Bronchial epithelial cell (primary cell): ENCODE data around the gene BORCS6. TPM values are rescaled to one million over a fixed set of nuclear protein-coding genes. Genes with fewer than 3 reads are reported as not detected.
A peak's percentile ranks its signal among the peaks of the same experiment; 100 is the strongest.

Experiments used
- DNase-seq: peaks from one replicate; pipeline ENCODE4 v3.0.0-alpha.2; 2010; ENCODE audit warnings: low read depth
- FAIRE-seq: peaks from 2 replicates; lab custom pipeline; 2011; peaks lifted over from hg19 to GRCh38; lab: Jason Lieb, UNC
- H3K27me3 ChIP-seq: 2 replicates; pipeline ENCODE4 v1.5.1; 2011; ENCODE audit warnings: low read length; ENCODE audit not compliant: control insufficient read depth, insufficient read depth
- H3K36me3 ChIP-seq: 2 replicates; pipeline ENCODE4 v1.5.1; 2011; ENCODE audit warnings: low read length; ENCODE audit not compliant: control insufficient read depth, insufficient read depth
- H3K4me3 ChIP-seq: 2 replicates; pipeline ENCODE4 v1.5.1; 2011; ENCODE audit warnings: mild to moderate bottlenecking, low read depth, low read length, control low read depth
- total RNA-seq: library from RNA; depleted of rRNA; stranded (reverse); fragments of >200 nt; gene quantifications from 2 replicates; pipeline ENCODE4 v1.2.1, GENCODE V29; 2014
- TF ChIP-seq, protein P1 (sequence below): IDR thresholded peaks from 2 replicates; pipeline ENCODE4 v1.5.1; 2011; ENCODE audit warnings: mild to moderate bottlenecking, moderate library complexity, low read length, control low read depth, inconsistent platforms; ENCODE audit not compliant: insufficient read depth, severe bottlenecking

The BORCS6 gene
- total RNA-seq, 1 donor from 2014 or later, result 6.8 TPM

DNA sequence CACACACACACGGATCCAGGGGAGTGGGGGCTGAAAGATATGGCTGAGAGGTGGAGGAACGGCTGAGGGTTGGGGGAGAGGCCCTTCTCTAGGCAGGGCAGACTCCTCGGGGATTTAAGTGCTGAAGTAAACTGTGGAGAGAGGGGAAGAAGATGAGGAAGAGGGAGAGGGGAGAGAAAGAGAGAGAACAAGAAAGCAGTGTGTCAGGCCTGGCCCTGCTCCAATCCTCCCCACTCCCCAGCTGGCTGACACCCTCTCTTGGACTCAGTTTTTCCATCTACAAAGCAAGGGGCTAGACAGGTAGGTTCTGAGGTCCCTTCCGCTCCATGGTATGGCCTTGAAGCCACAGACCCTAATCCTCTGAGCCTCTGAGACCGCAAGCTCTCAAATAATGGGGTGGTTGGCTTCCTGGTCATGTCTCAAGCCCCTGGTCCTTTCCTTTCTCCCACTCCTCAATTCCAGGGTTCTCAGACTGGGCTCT is 29.2 kb downstream of the BORCS6 start:
- DNase-seq (no peak), FAIRE-seq (no peak)
- H3K36me3 ChIP-seq, result peaks cover 12% of the 10 kb centered on the region
- H3K27me3 ChIP-seq, result no peaks in the 10 kb centered on the region
- TF ChIP-seq, protein P1, sequence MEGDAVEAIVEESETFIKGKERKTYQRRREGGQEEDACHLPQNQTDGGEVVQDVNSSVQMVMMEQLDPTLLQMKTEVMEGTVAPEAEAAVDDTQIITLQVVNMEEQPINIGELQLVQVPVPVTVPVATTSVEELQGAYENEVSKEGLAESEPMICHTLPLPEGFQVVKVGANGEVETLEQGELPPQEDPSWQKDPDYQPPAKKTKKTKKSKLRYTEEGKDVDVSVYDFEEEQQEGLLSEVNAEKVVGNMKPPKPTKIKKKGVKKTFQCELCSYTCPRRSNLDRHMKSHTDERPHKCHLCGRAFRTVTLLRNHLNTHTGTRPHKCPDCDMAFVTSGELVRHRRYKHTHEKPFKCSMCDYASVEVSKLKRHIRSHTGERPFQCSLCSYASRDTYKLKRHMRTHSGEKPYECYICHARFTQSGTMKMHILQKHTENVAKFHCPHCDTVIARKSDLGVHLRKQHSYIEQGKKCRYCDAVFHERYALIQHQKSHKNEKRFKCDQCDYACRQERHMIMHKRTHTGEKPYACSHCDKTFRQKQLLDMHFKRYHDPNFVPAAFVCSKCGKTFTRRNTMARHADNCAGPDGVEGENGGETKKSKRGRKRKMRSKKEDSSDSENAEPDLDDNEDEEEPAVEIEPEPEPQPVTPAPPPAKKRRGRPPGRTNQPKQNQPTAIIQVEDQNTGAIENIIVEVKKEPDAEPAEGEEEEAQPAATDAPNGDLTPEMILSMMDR, result no peak
- H3K4me3 ChIP-seq, result no peak overlapping the region

DNA sequence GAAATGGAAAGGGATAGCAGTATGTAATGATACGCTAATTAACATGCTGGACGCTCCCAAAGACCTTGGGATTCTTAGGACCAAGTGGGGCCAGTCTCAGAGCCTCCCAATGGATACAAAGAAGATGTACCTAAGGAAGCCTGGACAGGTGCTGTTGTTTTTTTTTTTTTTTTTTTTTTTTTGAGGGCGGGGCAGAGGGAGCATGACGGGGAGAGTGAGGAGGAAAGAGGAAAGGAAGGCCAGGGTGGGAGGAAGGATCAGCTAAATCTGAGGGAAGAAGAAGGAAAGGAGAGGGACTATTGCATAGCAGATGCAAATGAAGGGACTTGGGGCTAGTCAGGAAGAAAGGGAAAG is 29.8 kb downstream of the BORCS6 start:
- TF ChIP-seq, protein P1, result no peak
- Histone ChIP-seq H3K4me3 (no peak overlapping the region), H3K27me3 (no peaks in the 10 kb centered on the region), H3K36me3 (peaks cover 12% of the 10 kb centered on the region)
- FAIRE-seq (no peak), DNase-seq (no peak)

DNA sequence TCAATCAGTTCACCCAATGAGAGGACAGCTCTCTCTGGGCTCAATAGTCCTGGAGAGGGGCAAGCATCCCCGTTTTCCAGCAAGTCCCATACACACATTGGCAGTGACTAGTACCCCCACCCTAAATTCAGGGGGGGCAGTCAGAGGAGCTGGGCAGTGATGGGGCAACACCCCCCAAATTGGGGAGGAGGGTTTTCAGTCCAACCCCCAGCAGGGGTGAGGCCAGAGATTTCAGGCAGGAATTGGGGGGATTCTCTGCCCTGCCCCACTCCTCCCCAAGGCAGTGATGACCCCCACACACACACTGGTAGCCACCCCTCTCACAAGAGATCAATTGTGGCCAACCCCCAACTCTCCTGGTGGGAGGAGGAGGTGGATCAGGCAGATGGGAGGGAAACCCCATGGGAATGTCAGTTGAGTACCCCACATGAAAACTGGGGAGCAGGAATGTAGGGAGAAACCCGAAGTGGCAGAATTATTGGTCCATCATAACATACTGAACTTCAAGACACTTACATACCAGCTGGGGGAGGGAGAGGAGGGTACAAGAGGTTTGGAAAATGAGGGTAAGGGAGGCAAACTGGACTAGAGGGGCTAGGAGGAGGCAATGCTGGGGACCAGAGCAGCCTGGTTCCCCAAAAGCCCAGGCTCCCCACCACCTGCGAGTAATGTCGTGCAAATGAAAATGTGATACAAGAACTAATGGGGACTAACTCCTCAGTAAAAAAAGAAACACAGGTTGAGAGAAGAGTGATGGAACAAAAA is 30.3 kb downstream of the BORCS6 start:
- TF ChIP-seq, protein P1, result no peak
- FAIRE-seq, result no peak
- DNase-seq, result no peak
- no peaks in the 10 kb centered on the region for H3K27me3 ChIP-seq
- peaks cover 12% of the 10 kb centered on the region for H3K36me3 ChIP-seq
- H3K4me3 ChIP-seq, result no peak overlapping the region

DNA sequence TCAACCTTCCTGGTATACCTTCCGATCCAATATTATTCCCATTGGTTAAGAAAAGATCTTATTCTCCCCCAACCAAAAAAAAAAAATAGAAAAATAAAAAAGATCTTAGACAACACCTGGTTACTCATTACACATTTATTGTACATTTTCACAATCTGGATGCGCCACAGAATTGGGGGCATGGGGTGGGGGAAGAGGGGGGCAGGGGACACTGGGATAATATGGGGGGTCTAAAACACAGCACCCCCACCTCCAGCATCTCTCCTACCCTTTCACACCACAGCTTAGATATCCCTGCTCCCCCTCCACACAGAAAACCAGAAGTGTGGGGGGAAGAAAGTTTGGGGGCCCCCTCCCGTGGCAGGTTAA is 31.0 kb downstream of the BORCS6 start:
- TF ChIP-seq, protein P1, result no peak
- Histone ChIP-seq H3K27me3 (no peaks in the 10 kb centered on the region), H3K4me3 (no peak overlapping the region), H3K36me3 (peaks cover 12% of the 10 kb centered on the region)
- FAIRE-seq (no peak), DNase-seq (no peak)

DNA sequence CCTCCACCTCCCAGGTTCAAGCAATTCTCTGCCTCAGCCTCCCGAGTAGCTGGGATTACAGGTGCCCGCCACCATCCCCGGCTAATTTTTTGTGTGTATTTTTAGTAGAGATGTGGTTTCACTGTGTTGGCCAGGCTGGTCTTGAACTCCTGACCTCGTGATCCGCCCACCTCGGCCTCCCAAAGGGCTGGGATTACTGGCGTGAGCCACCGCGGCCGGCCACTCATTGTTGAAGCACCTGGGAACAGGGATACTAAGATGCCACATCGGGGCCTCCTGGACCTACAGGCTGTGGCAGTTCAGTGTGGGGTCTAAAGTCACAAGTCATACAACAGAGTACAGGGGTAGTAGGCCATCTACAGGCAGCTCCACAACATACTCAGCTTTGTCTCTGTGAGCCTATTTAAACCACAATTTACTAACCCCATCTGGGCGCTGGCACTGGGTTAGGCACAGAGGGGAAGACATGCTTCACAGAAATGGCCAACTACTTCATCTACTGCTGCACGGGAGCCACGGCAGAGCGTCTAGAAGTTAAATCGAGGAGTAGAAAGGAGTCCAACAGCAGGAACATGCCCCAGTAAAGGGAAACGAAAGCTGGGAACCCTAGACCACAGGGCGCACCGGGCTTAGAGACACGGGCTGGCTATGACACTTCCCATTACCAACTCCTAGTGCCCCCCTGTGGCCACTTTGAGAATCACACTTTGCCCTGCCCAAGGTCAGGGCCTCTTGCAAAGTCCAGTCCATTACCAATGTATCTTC is 31.5 kb downstream of the BORCS6 start:
- no peaks in the 10 kb centered on the region for H3K27me3 ChIP-seq
- peaks cover 12% of the 10 kb centered on the region for H3K36me3 ChIP-seq
- H3K4me3 ChIP-seq, result no peak overlapping the region
- DNase-seq (peak; percentile 74), FAIRE-seq (no peak)
- TF ChIP-seq, protein P1, result peak; percentile 87
